ENCODE results near the gene VWF.
"Not testable (repeated sequence)": the region's sequence is repeated elsewhere in the genome, so short reads cannot be mapped to it uniquely, and the experiment has no call there.

The VWF gene

DNA sequence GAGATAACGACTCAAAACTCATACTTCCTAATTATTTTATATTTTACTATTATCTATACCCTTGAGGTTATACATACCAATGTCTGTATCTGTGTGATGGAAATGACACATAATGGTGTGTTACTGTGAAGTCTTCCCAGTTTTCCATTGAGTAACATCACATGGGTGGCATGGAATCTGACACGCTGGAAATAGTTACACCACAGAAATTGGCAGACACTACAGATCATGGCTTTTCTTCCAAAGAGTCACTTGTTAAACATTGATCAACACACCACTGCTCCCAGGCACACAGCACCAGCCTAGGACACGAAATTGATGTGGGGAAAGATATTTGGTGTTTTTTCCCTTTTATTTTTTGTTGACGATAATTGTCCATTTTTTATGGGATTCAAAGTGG is 33.0 kb upstream of the VWF start:
- no peak overlapping the region for H3K27ac ChIP-seq

DNA sequence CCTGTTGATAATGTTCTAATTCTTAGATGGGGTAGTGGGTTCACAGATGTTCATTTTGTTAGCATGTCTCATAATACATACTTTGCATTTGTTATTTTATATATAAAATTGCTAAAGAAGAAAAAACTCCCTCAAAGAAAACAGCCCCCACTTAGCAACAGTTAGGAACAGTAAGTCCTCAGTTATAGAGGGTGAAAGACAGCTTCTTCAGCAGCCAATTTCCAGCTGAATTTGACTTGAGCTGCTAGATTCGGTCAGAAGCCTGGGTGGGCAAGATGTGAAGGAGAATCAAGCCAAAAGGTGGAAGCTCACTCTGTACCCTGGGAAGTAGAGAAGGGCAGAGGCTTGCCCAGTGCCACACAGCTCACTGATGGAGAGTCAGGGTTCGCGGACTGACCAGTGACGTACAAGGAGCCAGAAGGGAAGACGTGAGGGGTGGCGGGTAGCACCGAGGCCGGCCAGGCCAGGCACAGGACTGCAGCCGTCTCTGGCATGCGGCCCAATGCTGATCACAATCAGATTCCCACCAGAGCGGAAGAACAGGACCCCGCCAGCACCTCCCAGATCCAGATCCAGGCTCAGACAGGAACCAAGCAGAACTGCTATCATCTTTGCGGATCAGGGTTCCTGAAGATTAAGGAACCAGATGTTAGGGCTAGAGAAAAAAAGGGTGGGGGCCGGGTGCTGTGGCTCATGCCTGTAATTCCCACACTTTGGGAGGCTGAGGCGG is 30.4 kb upstream of the VWF start:
- ChIA-PET CTCF (no interaction called here), POLR2A (ENCODE audit: low non-redundant PET) (no interaction called here)
- no peak for DNase-seq (ENCODE audit: low spot score)
- H3K27ac ChIP-seq: no peak overlapping the region
- TF ChIP-seq, protein P1, sequence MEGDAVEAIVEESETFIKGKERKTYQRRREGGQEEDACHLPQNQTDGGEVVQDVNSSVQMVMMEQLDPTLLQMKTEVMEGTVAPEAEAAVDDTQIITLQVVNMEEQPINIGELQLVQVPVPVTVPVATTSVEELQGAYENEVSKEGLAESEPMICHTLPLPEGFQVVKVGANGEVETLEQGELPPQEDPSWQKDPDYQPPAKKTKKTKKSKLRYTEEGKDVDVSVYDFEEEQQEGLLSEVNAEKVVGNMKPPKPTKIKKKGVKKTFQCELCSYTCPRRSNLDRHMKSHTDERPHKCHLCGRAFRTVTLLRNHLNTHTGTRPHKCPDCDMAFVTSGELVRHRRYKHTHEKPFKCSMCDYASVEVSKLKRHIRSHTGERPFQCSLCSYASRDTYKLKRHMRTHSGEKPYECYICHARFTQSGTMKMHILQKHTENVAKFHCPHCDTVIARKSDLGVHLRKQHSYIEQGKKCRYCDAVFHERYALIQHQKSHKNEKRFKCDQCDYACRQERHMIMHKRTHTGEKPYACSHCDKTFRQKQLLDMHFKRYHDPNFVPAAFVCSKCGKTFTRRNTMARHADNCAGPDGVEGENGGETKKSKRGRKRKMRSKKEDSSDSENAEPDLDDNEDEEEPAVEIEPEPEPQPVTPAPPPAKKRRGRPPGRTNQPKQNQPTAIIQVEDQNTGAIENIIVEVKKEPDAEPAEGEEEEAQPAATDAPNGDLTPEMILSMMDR (conservative IDR thresholded peaks at IDR 0.05; ENCODE audit: low read depth): no peak

More for the DNA sequence above, 33.0 kb upstream of the VWF start:
- CTCF ChIA-PET: interaction anchor here (0.5 kb wide), 2 partner anchors 38 to 654 kb away, joined by 3 read pairs; no protein-coding TSS in a partner anchor
- DNase-seq (ENCODE audit: low spot score): no peak
- TF ChIP-seq, protein P1 (conservative IDR thresholded peaks at IDR 0.05; ENCODE audit: low read depth): no peak
- POLR2A ChIA-PET (ENCODE audit: low non-redundant PET): no interaction called here

DNA sequence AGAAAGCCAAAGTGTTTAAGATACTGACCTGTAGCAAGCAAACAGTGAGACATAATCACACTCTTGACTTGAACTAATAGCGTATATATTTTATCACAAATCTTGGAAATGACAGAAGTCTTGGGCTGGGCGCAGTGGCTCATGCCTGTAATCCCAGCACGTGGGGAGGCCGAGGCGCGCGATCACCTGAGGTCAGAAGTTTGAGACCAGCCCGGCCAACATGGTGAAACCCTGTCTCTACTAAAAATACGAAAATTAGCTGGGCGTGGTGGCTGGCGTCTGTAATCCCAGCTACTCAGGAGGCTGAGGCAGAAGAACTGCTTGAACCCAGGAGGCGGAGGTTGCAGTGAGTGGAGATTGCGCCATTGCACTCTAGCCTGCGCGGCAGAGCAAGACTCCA is 24.3 kb upstream of the VWF start:
- CTCF ChIA-PET; H3K27ac ChIP-seq; POLR2A ChIA-PET (ENCODE audit: low non-redundant PET); DNase-seq (ENCODE audit: low spot score): not testable (repeated sequence)

DNA sequence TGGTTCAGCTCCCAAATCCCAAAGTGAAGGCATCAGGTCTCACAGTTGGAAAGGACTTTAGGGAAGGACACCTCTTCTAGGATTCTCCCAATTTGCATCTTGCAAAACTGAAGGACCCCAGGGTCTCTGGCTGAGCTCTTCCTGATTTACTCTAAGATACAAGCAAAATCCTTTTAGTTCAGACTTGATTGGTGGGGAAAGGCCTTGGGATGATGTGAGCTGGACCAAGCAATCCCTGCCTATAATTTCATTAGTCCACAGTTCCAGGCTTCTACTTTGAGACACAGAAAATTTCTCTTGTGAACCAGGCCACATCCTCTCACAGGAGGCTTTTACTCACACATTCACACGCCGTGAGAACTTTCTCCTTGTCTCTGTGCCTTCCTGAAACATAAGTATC is 23.6 kb upstream of the VWF start:
- ChIA-PET POLR2A (ENCODE audit: low non-redundant PET) (no interaction called here), CTCF (interaction anchor here (0.7 kb wide), 1 partner anchor 1317 kb away, joined by 3 read pairs; no protein-coding TSS in a partner anchor)
- TF ChIP-seq, protein P1 (conservative IDR thresholded peaks at IDR 0.05; ENCODE audit: low read depth): no peak
- no peak for DNase-seq (ENCODE audit: low spot score)
- no peak overlapping the region for H3K27ac ChIP-seq

DNA sequence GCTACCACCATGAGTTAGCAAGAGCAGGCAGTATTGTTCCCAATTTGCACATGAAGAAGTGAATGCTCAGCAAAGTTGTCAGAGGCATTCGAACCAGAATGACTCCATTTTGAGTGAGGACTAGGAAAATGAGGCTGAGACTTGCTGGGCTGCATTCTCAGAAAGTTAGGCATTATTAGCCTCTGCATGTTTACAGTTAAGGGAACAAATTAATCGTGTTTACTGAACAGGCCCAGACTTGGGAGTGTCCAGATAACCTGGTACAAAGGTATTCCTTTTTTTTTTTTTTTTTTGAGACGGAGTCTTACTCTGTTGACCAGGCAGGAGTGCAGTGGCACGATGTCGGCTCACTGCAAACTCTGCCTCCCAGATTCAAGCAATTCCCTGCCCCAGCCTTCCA is 22.5 kb upstream of the VWF start:
- ChIA-PET CTCF (interaction anchor here (0.7 kb wide), 1 partner anchor 168 kb away, joined by 8 read pairs; no protein-coding TSS in a partner anchor), POLR2A (ENCODE audit: low non-redundant PET) (no interaction called here)
- no peak for DNase-seq (ENCODE audit: low spot score)
- TF ChIP-seq, protein P1 (conservative IDR thresholded peaks at IDR 0.05; ENCODE audit: low read depth): no peak
- H3K27ac ChIP-seq: no peak overlapping the region

DNA sequence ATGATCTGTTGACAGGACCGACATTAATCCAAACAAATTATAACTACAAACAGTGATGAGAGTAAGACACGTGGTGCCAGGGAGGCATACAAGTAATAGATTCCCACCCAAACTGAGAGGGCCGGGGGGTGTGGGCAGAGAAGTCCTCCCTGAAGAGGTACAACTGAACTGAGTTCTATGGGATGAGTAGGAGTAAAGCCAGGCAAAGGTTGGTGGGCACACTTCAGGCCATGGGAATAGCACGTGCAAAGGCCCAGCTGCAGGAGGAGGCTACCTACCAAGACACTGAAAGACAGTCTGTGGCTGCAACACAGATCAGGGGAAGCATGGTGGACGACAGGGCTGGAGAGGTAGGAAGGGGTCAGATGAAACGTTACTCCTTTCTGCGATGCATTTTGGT is 22.0 kb upstream of the VWF start:
- CTCF ChIA-PET: interaction anchor here (1.2 kb wide), 1 partner anchor 49 kb away, joined by 4 read pairs; no protein-coding TSS in a partner anchor
- DNase-seq (ENCODE audit: low spot score): no peak
- POLR2A ChIA-PET (ENCODE audit: low non-redundant PET): no interaction called here
- TF ChIP-seq, protein P1 (conservative IDR thresholded peaks at IDR 0.05; ENCODE audit: low read depth): no peak
- no peak overlapping the region for H3K27ac ChIP-seq

DNA sequence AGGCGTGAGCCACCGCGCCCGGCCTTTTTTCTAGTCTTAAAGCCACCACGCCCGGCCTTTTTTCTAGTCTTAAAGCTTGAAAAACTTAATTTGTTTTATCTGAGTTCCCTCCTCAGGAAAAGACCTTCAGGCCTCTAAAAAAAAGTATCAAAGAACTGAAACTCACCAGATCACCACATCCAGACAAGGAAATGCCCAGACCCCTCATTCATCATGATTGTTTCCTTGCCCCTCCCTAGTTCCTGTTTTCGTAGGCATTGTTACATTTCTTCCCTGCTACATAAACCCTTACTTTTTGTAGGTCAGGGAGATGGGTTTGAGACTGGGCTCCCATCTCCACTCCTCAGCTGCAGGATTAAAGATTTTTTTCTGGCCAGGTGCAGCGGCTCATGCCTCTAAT is 21.1 kb upstream of the VWF start:
- DNase-seq (ENCODE audit: low spot score): no peak
- ChIA-PET POLR2A (ENCODE audit: low non-redundant PET) (no interaction called here), CTCF (interaction anchor here (0.7 to 1.2 kb wide), 3 partner anchors 16 to 74 kb away, joined by 3 to 4 read pairs (median 3); no protein-coding TSS in a partner anchor)
- H3K27ac ChIP-seq: no peak overlapping the region
- TF ChIP-seq, protein P1 (conservative IDR thresholded peaks at IDR 0.05; ENCODE audit: low read depth): no peak

All from RWPE1 (cell line).